ENCODE results near the gene ASCL2.
"Not testable (repeated sequence)": the region's sequence is repeated elsewhere in the genome, so short reads cannot be mapped to it uniquely, and the experiment has no call there.

Gene ASCL2

GRCh38 chr11:2297623-2298030 is 27.2 kb upstream of the ASCL2 start:
- no peak for DNase-seq (ENCODE audit: low read depth)

- no peak for DNase-seq (ENCODE audit: low read depth)
These were observed 26.7 kb upstream of the ASCL2 start for GRCh38 chr11:2296913-2297622.

DNA sequence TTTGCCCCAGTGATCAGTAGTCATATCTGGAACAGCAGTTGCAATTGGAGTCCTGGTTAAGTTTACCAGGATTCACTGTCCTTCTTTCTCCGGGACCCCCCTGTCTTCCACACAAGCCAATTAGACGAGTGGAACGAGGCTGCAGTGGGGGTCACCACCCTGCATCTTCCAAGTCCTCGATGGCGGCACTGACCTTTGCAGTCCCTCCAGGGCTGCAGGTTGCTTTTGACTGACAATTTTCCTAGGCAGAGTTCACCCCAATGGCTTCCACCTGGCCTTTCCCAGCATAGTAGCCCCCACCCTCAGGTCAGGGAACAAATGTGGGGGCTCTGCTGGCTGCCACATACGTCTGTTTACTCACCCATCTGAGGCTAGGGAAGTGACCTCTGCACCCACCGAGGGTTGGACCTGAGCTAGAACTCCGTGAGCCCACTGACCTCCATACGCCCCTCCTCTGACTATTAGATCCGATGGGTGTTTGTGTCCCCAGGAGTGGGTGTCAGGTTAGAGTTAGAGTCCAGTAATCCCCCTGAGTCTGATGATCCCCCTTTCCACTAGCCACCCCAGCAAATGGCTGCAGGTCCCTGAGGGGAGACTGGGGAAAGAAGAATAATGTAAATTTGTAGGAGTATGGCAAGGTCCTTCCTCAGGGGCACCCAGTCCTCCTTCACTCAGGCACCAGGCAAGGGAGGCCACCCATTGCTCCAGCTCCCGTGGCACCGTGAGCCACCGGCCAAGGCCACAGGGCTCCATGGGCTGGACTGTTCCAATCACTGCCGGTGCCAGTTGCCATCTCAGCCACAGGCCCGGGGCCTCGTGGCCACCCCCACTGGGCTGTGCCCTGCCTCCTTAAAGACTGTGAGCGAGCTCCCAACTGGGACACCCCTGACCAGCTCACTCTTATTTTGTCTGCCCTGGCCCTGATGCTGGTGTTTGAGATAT is 25.9 kb upstream of the ASCL2 start:
- DNase-seq (ENCODE audit: low read depth), result no peak

DNA sequence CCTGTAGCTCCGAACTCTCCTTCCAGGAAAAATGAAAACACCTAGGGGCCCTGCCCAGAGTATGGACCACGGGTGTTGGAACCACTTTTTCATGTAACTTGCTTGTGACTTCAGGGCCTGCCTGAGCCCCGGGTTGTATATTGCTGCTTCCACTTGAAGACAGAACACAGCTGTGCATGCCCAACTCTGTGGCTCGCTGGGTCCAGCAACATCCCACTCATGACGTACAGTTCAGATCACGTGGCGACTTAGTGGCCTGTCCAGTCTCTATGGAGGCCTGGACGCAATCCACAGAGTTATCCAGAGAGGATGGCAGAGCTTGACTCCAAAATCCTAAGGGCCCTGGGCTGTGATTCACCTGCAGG is 24.5 kb upstream of the ASCL2 start:
- no peak for DNase-seq (ENCODE audit: low read depth)

DNA sequence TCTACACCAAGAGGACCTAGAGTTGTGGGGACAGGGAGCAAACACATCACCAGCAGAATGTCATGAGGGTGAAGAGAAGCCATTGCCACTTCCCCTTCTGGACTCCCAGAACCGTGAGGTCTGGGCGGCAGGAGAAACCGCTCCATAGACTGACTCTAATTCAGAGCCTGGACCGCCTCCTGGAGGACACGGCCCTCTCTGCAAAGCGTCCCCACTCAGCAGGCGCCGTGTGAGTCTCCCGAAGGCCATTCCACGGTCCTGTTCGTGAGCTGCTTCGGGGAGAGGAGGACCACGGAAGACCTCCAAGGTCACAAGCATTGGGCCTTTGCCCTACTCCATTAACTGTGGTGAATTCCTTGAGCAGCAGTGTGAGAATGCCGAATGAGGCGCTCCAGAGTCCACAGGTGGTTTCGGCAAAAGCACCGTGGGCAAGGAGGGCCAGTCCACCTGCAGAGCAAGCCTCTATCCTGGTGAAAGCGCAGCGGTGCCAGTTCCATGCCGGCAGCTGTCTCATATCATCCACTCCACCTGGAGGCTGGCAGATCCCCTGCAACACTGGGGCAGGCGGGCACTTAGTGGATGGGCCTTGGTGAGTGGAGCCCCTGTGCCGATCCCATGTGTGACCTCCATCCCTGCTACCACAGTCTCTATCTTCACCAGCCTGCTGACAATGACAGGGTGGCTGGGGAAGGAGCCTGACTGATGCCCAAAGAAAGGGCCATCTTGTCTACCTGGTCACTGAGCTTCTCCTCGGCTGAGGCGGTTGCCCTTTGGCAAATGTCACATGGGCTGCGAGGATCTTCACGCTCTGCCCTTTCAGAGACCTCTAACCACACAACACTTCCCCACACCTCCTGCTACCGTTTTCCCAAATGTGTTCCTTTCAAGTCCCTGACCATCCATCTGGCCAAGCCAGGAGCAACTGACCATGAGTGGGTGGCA is 23.9 kb upstream of the ASCL2 start:
- no peak for DNase-seq (ENCODE audit: low read depth)

DNA sequence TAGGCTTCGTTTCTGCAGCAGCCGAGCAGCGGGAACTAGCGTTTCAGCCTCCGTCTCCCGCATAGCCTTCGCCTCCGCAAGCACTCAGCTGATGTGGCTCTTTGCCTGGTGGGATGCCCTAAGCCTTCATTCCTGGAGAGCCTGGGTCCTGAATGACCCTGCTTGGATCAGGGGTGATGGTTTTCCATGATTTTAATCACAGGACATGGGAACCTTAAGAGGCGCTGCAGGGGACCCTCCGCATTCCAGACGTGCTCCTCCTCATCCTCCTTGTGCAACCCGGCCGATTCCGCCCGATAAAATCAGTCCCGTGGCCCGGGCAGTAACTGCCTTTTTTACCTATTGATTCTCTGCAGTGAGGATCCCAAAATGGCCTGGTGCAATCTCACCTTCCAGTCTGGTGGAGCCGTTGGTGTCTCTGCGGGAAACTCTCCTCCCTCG is 23.2 kb upstream of the ASCL2 start:
- no peak for DNase-seq (ENCODE audit: low read depth)

- DNase-seq (ENCODE audit: low read depth), result no peak
These were observed 20.0 kb upstream of the ASCL2 start for GRCh38 chr11:2290351-2290841.

GRCh38 chr11:2289859-2290258 is 19.5 kb upstream of the ASCL2 start:
- no peak for DNase-seq (ENCODE audit: low read depth)

DNA sequence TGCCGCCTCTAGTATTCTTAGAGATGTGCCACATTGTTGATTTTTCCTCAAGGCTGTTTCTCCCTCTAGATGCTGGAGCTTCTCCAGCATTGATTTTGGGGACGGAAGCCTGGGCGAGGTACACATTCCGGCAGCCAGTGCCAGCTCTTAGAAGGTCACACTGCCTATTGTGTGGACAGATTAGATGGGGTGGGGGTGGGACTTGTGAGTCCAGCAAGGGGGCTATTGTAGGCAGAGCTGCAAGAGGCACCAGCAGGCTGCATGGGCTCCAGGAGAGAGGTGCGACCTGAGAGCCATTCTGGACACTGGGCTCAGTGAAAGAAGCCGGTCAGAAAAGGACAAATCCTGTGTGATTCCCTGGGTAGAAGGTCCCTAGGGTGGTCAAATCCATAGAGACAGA is 19.0 kb upstream of the ASCL2 start:
- no peak for DNase-seq (ENCODE audit: low read depth)

DNA sequence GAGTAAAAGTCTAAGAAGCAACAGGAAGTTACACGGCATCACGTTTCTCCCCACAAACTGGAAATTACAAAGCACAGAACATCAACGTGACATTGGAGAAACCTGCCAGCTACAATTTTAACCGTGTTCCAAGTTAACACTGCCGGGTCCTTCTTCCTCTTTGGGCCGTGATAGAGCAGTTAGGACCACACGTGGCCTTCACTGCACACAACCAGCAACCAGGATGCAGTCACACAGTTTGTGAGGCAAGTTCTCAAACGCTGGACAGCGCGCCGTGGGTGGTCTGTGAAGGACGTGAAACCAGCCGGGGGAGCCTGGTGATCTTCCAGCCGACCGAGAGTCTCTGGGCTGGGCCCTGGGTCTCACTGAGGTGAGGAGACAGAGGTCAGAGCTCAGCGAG is 16.7 kb upstream of the ASCL2 start:
- DNase-seq (ENCODE audit: low read depth), result no peak

DNA sequence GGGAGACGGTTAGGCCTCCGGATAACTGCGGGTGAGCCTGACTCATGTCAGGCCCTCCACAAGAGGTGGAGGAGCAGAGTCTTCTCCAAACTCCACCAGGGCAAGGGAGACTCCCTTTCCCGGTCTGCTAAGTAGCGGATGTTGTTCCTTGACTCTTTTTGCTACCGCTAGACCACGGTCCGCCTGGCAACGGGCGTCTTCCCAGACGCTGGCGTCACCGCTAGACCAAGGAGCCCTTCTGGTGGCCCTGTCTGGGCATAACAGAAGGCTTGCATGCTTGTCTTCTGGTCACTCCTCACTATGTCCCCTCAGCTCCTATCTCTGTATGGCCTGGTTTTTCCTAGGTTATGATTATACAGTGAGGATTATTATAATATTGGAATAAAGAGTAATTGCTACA is 16.0 kb upstream of the ASCL2 start:
- not testable (repeated sequence) for DNase-seq (ENCODE audit: low read depth)

- DNase-seq (ENCODE audit: low read depth), result no peak
These were observed 9.8 kb upstream of the ASCL2 start for GRCh38 chr11:2280208-2280607.

GRCh38 chr11:2277933-2278523 is 7.6 kb upstream of the ASCL2 start:
- DNase-seq (ENCODE audit: low read depth), result no peak

GRCh38 chr11:2277008-2277346 is 6.6 kb upstream of the ASCL2 start:
- no peak for DNase-seq (ENCODE audit: low read depth)

DNA sequence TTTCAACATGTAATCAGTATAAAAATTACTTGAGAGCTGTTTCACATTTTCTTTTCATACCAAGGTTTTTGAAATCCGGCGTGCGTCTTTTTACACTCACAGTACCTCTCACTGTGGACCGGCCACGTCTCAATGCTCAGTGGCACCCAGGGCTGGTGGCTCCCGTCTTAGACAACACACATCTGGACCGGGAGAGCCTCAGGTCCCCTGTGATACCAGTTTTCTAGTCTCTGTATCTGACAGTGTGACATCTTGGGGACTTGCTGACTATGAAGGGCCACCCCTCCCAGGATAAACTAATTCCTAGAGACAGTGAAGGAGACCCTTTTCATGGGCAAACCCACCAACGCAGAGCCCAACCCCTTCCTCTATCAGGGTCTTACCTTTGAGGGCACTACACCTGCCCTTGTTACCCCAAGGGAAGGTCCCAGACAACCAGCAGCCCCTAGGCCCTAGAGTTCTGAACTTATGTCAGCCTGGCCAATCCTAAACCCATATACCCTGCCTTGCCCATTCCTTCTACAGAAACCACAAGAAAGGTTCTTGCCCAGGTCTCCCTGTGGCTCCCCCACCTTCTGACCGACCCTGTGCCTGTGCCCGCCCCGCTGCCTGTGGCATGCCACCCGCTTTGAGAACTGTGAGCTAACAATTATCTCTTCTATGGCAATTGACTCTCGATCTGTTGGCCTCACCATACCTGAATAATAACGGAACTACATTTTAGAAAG is 6.1 kb upstream of the ASCL2 start:
- DNase-seq (ENCODE audit: low read depth), result no peak

- DNase-seq (ENCODE audit: low read depth), result no peak
These were observed 5.2 kb upstream of the ASCL2 start for GRCh38 chr11:2275334-2276279.

DNA sequence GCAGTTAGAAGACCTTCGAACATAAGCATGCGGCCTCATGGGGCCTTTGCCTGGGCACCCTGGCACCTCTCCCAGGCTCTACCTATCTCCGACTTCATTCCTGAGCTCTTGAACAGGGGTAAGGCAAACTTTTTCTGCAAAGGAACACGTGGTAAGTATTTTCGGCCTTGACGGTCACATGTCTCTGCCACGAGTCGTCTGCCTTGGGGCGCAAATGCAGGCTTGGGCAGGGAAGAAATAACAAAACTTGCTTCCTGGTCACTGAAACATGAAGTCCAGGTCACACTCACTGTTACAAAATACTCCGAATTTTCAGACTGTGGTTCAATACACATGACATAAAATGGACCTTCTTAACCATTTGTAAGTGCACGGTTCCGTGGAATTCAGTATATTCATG is 3.4 kb upstream of the ASCL2 start:
- DNase-seq (ENCODE audit: low read depth), result no peak

DNA sequence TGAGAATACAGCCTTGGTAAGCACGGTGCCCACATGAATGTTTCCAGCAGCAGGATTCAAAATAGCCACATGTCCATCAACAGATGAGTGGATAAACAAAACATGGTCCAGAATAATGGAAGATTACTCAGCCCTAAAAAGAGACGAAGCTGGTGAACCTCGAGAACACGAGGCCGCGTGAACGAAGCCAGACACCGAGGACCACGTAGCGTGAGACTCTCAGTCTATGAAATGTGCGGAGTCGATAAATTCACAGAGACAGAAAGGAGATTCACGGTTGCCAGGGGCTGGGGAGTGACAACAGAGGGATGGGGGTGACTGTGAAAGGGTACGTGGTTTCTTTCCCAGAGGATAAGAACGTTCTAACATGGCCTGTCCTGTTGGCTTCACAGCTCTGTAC is 2.9 kb upstream of the ASCL2 start:
- no peak for DNase-seq (ENCODE audit: low read depth)

GRCh38 chr11:2272946-2273280 is 2.5 kb upstream of the ASCL2 start:
- no peak for DNase-seq (ENCODE audit: low read depth)
